Measurements from ENCODE around the gene C11orf87.

The C11orf87 gene

GRCh38 chr11:109443052-109443451, 21.1 kb downstream of the C11orf87 start:
- DNase-seq (ENCODE audit: low read depth in 2 of 2) = no peak

- DNase-seq (ENCODE audit: low read depth in 2 of 2) = no peak
Measured at GRCh38 chr11:109454857-109455256, 32.9 kb downstream of the C11orf87 start.
